BE2C (cell line): ENCODE results near the gene OSBPL8.

Source experiments
- DNase-seq: peaks from one replicate; pipeline ENCODE4 v3.0.0-alpha.2; 2020
- H3K27me3 ChIP-seq: fragments of 250-450 bp; sonication (Bioruptor Pico); 2 replicates; pipeline ENCODE4 v1.5.1; 2020; ENCODE audit warnings: mild to moderate bottlenecking
- H3K36me3 ChIP-seq: fragments of 250-450 bp; sonication (Bioruptor Pico); 2 replicates; pipeline ENCODE4 v1.5.1; 2020; ENCODE audit warnings: mild to moderate bottlenecking
- H3K4me1 ChIP-seq: fragments of 250-450 bp; sonication (Bioruptor Pico); 2 replicates; pipeline ENCODE4 v1.5.1; 2020
- H3K4me3 ChIP-seq: 2 replicates; pipeline ENCODE4 v1.5.1; 2011; ENCODE audit warnings: low read depth, low read length
- H3K9me3 ChIP-seq: fragments of 250-450 bp; sonication (Bioruptor Pico); 2 replicates; pipeline ENCODE4 v1.5.1; 2020
- CTCF ChIP-seq: IDR thresholded peaks from 2 replicates; pipeline ENCODE4 v1.5.1; 2012; ENCODE audit warnings: mild to moderate bottlenecking, low read depth, low read length

Gene OSBPL8

GRCh38 chr12:76422154-76422542 lies 137.4 kb downstream of the OSBPL8 start:
- H3K27me3 ChIP-seq: no peaks in the 10 kb centered on the region
- DNase-seq: no peak
- H3K36me3 ChIP-seq: no peaks in the 10 kb centered on the region
- no peaks in the 10 kb centered on the region for H3K4me1 ChIP-seq
- no peaks in the 10 kb centered on the region for H3K9me3 ChIP-seq
- H3K4me3 ChIP-seq: no peak overlapping the region
- TF ChIP-seq CTCF: no peak

GRCh38 chr12:76421046-76421445 lies 138.5 kb downstream of the OSBPL8 start:
- no peak for DNase-seq
- TF ChIP-seq CTCF: no peak
- Histone ChIP-seq H3K36me3 (no peaks in the 10 kb centered on the region), H3K4me3 (no peak overlapping the region), H3K4me1 (no peaks in the 10 kb centered on the region), H3K9me3 (no peaks in the 10 kb centered on the region), H3K27me3 (no peaks in the 10 kb centered on the region)

- H3K36me3 ChIP-seq: no peaks in the 10 kb centered on the region
Observed at GRCh38 chr12:76420222-76420621, 139.3 kb downstream of the OSBPL8 start.

GRCh38 chr12:76417116-76417515 lies 142.5 kb downstream of the OSBPL8 start:
- no peaks in the 10 kb centered on the region for H3K9me3 ChIP-seq
- no peak for DNase-seq

More at GRCh38 chr12:76420222-76420621, 139.3 kb downstream of the OSBPL8 start:
- DNase-seq: no peak
- H3K9me3 ChIP-seq: no peaks in the 10 kb centered on the region
- H3K4me3 ChIP-seq: no peak overlapping the region
- no peaks in the 10 kb centered on the region for H3K27me3 ChIP-seq
- H3K4me1 ChIP-seq: no peaks in the 10 kb centered on the region
- TF ChIP-seq CTCF: no peak

GRCh38 chr12:76413121-76413520 lies 146.4 kb downstream of the OSBPL8 start:
- H3K36me3 ChIP-seq: no peaks in the 10 kb centered on the region
- H3K27me3 ChIP-seq: no peaks in the 10 kb centered on the region
- H3K9me3 ChIP-seq: no peaks in the 10 kb centered on the region
- TF ChIP-seq CTCF: no peak
- H3K4me3 ChIP-seq: no peak overlapping the region
- no peaks in the 10 kb centered on the region for H3K4me1 ChIP-seq
- no peak for DNase-seq

More at GRCh38 chr12:76417116-76417515, 142.5 kb downstream of the OSBPL8 start:
- H3K36me3 ChIP-seq: no peaks in the 10 kb centered on the region
- H3K4me3 ChIP-seq: no peak overlapping the region
- no peaks in the 10 kb centered on the region for H3K4me1 ChIP-seq
- no peaks in the 10 kb centered on the region for H3K27me3 ChIP-seq
- TF ChIP-seq CTCF: no peak

GRCh38 chr12:76410781-76411180 lies 148.8 kb downstream of the OSBPL8 start:
- H3K4me3 ChIP-seq: no peak overlapping the region
- DNase-seq: no peak
- no peaks in the 10 kb centered on the region for H3K36me3 ChIP-seq
- no peaks in the 10 kb centered on the region for H3K4me1 ChIP-seq
- H3K9me3 ChIP-seq: no peaks in the 10 kb centered on the region
- H3K27me3 ChIP-seq: no peaks in the 10 kb centered on the region
- no peak for TF ChIP-seq CTCF
